Peyer's patch (tissue), 4 donors: ENCODE data around the gene WNT8A.

Experiments
- CTCF ChIP-seq, 6 experiments: fragments of 450-650 bp in 4 of 6; fragments of 200-600 bp in 2 of 6; sonication (generic) in 1 of 6; IDR thresholded peaks; one replicate each; pipeline ENCODE4 v1.5.1; 2017 to 2019; ENCODE audit warnings: antibody characterized with exemption in 6 of 6, mild to moderate bottlenecking in 3 of 6, moderate library complexity in 1 of 6
- POLR2A ChIP-seq, 2 donors: fragments of 450-650 bp; IDR thresholded peaks; one replicate each; pipeline ENCODE4 v1.5.1; 2017; ENCODE audit warnings: antibody characterized with exemption in 2 of 2, mild to moderate bottlenecking in 2 of 2, moderate library complexity in 2 of 2

- TF ChIP-seq CTCF (IDR thresholded peaks at IDR 0.05) (no peak), POLR2A (IDR thresholded peaks at IDR 0.05) (no peak)
Measured at GRCh38 chr5:138082033-138082432, 1.8 kb upstream of the WNT8A start.
